ENCODE measurements around the gene TOP2B.

DNA sequence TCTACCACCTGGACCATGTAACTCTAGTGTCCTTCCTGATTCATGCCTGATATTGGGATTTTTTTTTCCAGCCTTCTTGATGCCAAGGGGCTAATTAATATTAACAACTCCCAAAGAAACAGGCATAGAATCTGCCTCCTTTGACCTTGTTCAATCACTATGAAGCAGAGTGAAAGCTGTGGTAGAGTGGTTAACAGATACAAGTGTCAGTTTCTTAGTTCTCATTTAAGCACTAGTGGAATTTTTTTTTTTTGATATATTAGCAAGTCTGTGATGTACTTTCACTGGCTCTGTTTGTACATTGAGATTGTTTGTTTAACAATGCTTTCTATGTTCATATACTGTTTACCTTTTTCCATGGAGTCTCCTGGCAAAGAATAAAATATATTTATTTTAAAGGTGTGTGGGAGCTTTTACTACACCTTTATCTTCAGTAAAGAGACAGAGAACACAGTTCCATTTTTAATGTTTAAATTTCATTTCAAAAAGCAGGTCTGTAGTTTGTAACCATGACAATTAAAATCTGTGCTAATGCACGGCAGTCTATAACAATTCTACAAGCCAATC lies 67.1 kb downstream of the TOP2B start:
- TF ChIP-seq, protein P1, sequence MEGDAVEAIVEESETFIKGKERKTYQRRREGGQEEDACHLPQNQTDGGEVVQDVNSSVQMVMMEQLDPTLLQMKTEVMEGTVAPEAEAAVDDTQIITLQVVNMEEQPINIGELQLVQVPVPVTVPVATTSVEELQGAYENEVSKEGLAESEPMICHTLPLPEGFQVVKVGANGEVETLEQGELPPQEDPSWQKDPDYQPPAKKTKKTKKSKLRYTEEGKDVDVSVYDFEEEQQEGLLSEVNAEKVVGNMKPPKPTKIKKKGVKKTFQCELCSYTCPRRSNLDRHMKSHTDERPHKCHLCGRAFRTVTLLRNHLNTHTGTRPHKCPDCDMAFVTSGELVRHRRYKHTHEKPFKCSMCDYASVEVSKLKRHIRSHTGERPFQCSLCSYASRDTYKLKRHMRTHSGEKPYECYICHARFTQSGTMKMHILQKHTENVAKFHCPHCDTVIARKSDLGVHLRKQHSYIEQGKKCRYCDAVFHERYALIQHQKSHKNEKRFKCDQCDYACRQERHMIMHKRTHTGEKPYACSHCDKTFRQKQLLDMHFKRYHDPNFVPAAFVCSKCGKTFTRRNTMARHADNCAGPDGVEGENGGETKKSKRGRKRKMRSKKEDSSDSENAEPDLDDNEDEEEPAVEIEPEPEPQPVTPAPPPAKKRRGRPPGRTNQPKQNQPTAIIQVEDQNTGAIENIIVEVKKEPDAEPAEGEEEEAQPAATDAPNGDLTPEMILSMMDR (tag by site-specific recombination; IDR thresholded peaks at IDR 0.05): no peak
- TF ChIP-seq, protein P2, sequence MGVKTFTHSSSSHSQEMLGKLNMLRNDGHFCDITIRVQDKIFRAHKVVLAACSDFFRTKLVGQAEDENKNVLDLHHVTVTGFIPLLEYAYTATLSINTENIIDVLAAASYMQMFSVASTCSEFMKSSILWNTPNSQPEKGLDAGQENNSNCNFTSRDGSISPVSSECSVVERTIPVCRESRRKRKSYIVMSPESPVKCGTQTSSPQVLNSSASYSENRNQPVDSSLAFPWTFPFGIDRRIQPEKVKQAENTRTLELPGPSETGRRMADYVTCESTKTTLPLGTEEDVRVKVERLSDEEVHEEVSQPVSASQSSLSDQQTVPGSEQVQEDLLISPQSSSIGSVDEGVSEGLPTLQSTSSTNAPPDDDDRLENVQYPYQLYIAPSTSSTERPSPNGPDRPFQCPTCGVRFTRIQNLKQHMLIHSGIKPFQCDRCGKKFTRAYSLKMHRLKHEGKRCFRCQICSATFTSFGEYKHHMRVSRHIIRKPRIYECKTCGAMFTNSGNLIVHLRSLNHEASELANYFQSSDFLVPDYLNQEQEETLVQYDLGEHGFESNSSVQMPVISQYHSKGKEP (tag by site-specific recombination; IDR thresholded peaks at IDR 0.05): no peak
- TF ChIP-seq ZNF266 (tag by site-specific recombination; IDR thresholded peaks at IDR 0.05; ENCODE audit: low read depth) (no peak), ZNF664 (tag by site-specific recombination; IDR thresholded peaks at IDR 0.05) (no peak), ZNF660 (tag by site-specific recombination; IDR thresholded peaks at IDR 0.05) (no peak), ZNF133 (tag by site-specific recombination; IDR thresholded peaks at IDR 0.05) (no peak), YY1 (tag by site-specific recombination; IDR thresholded peaks at IDR 0.05) (no peak), ZNF76 (tag by site-specific recombination; IDR thresholded peaks at IDR 0.05; ENCODE audit: borderline replicate concordance, low read depth) (no peak), GLI2 (tag by site-specific recombination; IDR thresholded peaks at IDR 0.05; ENCODE audit: borderline replicate concordance, low read depth) (no peak), ZNF501 (tag by site-specific recombination; IDR thresholded peaks at IDR 0.05) (no peak), ZNF23 (tag by site-specific recombination; IDR thresholded peaks at IDR 0.05; ENCODE audit: borderline replicate concordance) (no peak)
- TF ChIP-seq, protein P3, sequence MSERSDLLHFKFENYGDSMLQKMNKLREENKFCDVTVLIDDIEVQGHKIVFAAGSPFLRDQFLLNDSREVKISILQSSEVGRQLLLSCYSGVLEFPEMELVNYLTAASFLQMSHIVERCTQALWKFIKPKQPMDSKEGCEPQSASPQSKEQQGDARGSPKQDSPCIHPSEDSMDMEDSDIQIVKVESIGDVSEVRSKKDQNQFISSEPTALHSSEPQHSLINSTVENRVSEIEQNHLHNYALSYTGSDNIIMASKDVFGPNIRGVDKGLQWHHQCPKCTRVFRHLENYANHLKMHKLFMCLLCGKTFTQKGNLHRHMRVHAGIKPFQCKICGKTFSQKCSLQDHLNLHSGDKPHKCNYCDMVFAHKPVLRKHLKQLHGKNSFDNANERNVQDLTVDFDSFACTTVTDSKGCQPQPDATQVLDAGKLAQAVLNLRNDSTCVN (tag by site-specific recombination; optimal IDR thresholded peaks at IDR 0.05): no peak
- TF ChIP-seq, protein P4, sequence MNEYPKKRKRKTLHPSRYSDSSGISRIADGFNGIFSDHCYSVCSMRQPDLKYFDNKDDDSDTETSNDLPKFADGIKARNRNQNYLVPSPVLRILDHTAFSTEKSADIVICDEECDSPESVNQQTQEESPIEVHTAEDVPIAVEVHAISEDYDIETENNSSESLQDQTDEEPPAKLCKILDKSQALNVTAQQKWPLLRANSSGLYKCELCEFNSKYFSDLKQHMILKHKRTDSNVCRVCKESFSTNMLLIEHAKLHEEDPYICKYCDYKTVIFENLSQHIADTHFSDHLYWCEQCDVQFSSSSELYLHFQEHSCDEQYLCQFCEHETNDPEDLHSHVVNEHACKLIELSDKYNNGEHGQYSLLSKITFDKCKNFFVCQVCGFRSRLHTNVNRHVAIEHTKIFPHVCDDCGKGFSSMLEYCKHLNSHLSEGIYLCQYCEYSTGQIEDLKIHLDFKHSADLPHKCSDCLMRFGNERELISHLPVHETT (tag by site-specific recombination; IDR thresholded peaks at IDR 0.05): no peak
- TF ChIP-seq, protein P5, sequence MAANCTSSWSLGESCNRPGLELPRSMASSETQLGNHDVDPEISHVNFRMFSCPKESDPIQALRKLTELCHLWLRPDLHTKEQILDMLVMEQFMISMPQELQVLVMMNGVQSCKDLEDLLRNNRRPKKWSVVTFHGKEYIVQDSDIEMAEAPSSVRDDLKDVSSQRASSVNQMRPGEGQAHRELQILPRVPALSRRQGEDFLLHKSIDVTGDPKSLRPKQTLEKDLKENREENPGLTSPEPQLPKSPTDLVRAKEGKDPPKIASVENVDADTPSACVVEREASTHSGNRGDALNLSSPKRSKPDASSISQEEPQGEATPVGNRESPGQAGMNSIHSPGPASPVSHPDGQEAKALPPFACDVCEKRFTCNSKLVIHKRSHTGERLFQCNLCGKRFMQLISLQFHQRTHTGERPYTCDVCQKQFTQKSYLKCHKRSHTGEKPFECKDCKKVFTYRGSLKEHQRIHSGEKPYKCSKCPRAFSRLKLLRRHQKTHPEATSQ (tag by site-specific recombination; IDR thresholded peaks at IDR 0.05): no peak

Data from HEK293 (cell line).